LNCaP clone FGC (cell line): ENCODE measurements around the gene HOXD8.

ENCODE experiments used
- DNase-seq: peaks from one replicate; pipeline ENCODE4 v3.0.0-alpha.2; 2011; ENCODE audit warnings: low read depth
- H3K4me3 ChIP-seq: 2 replicates; pipeline ENCODE4 v1.5.1; 2011; ENCODE audit warnings: mild to moderate bottlenecking, low read depth, low read length, control low read depth
- CTCF ChIP-seq: IDR thresholded peaks from 2 replicates; pipeline ENCODE4 v1.5.1; 2012; ENCODE audit warnings: mild to moderate bottlenecking; ENCODE audit not compliant: control insufficient read depth, insufficient read depth; ENCODE audit errors: extremely low read depth

HOXD8 gene

GRCh38 chr2:176129813-176130146 lies 275 bp downstream of the HOXD8 start:
- DNase-seq, result no peak
- no peak overlapping the region for H3K4me3 ChIP-seq
- TF ChIP-seq CTCF, result no peak

GRCh38 chr2:176130147-176130956 lies 847 bp downstream of the HOXD8 start:
- no peak overlapping the region for H3K4me3 ChIP-seq
- DNase-seq, result no peak

GRCh38 chr2:176130957-176131847 lies 1.7 kb downstream of the HOXD8 start:
- H3K4me3 ChIP-seq, result no peak overlapping the region
- no peak for DNase-seq
- TF ChIP-seq CTCF, result no peak

More at GRCh38 chr2:176130147-176130956, 847 bp downstream of the HOXD8 start:
- TF ChIP-seq CTCF, result no peak

- no peak for TF ChIP-seq CTCF
- H3K4me3 ChIP-seq, result no peak overlapping the region
- no peak for DNase-seq
Measured at GRCh38 chr2:176131848-176132158, 2.3 kb downstream of the HOXD8 start.

- no peak overlapping the region for H3K4me3 ChIP-seq
- no peak for DNase-seq
- TF ChIP-seq CTCF, result no peak
Measured at GRCh38 chr2:176132205-176133171, 3.0 kb downstream of the HOXD8 start.

GRCh38 chr2:176133389-176133788 lies 3.9 kb downstream of the HOXD8 start:
- no peak for TF ChIP-seq CTCF
- no peak overlapping the region for H3K4me3 ChIP-seq
- no peak for DNase-seq
